C4-2B (cell line): ENCODE data around the gene ALG5.

Source experiments
- CTCF ChIP-seq: fragments of 450-650 bp; conservative IDR thresholded peaks from 2 replicates; pipeline ENCODE4 v1.5.1; 2017; ENCODE audit warnings: mild to moderate bottlenecking
- ZFX ChIP-seq: fragments of 450-650 bp; IDR thresholded peaks from 2 replicates; pipeline ENCODE4 v1.6.1; 2017

GRCh38 chr13:36914648-36915047 lies 84.5 kb downstream of the ALG5 start:
- TF ChIP-seq CTCF = no peak
- TF ChIP-seq ZFX = no peak
